ENCODE data around the gene CD59.

Gene CD59, protein sequence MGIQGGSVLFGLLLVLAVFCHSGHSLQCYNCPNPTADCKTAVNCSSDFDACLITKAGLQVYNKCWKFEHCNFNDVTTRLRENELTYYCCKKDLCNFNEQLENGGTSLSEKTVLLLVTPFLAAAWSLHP

DNA sequence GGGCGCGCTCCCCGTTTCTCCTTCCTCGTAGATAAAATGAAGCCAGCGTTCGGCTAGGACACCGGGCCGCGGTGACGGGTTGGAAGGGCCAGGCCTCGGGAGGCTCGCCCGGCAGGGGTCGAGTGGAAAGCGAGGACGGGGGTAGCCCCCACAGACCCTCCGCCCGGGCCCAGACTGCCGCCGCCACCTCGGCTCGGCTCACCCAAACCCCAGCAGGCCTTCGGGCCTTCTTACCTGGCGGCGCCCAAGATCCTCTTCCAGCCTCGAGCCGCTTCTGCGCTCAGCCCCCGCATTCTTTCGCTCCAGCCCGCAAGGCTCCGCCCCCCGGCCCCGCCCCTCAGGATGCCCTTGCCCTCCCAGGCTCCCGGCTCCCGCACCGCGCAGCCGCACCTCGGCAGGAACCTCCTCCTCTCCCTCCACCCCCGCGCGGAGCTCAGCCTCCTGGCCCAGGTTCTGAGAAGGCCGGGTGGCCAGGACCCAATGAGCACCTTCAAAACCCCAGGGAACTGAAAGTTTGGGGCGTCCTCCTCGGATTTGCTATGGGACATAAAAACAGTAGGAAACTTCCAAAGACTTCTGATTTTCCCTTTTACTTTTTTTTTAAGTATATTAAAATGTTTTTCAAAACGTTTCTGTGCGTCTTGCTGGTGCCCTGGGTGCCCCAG lies at the start of gene CD59:
CD59 (minus strand) TSS at position 276 of the 665 bp plus-strand sequence. CDS start 13,978 bp downstream, outside the sequence.
- ATAC-seq (ENCODE audit: low read depth) (peak; percentile 87), DNase-seq (ENCODE audit: low spot score) (peak; percentile 96)
- H3K4me3 ChIP-seq (ENCODE audit: severe bottlenecking): peak within 1 kb of the TSS; percentile 88
- no peaks in the 10 kb centered on the region for H3K9me3 ChIP-seq (ENCODE audit: severe bottlenecking)
- peaks cover 42% of the 10 kb centered on the region for H3K36me3 ChIP-seq (ENCODE audit: low read depth)
- no peaks in the 10 kb centered on the region for H3K27me3 ChIP-seq (ENCODE audit: insufficient read depth, poor library complexity, severe bottlenecking)
- H3K27ac ChIP-seq (ENCODE audit: poor library complexity, severe bottlenecking): peak within 1 kb of the TSS; percentile 80
- TF ChIP-seq, protein P1, sequence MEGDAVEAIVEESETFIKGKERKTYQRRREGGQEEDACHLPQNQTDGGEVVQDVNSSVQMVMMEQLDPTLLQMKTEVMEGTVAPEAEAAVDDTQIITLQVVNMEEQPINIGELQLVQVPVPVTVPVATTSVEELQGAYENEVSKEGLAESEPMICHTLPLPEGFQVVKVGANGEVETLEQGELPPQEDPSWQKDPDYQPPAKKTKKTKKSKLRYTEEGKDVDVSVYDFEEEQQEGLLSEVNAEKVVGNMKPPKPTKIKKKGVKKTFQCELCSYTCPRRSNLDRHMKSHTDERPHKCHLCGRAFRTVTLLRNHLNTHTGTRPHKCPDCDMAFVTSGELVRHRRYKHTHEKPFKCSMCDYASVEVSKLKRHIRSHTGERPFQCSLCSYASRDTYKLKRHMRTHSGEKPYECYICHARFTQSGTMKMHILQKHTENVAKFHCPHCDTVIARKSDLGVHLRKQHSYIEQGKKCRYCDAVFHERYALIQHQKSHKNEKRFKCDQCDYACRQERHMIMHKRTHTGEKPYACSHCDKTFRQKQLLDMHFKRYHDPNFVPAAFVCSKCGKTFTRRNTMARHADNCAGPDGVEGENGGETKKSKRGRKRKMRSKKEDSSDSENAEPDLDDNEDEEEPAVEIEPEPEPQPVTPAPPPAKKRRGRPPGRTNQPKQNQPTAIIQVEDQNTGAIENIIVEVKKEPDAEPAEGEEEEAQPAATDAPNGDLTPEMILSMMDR (IDR thresholded peaks at IDR 0.05; ENCODE audit: poor library complexity, severe bottlenecking): no peak
- peaks cover 35% of the 10 kb centered on the region for H3K4me1 ChIP-seq (ENCODE audit: insufficient read depth, poor library complexity, severe bottlenecking)

DNA sequence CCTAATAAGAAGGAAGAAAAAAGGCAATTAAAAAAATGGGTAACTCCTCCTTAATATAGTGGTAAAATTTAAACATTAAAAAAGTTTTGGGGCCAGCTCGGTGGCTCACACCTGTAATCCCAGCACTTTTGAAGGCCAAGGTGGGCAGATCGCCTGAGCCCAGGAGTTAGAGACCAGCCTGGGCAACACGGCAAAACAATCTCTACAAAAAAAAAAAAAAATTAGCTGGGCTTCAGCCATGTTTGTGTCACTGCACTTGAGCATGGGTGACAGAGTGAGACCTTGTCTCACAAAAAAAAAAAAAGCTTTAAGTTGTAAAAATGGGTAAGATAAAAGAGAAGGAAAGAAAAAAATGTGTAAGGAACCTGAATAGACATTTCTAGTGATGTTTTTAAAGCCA lies 49.4 kb upstream of the CD59 start:
- Histone ChIP-seq H3K9me3 (ENCODE audit: severe bottlenecking) (no peaks in the 10 kb centered on the region), H3K36me3 (ENCODE audit: low read depth) (no peaks in the 10 kb centered on the region), H3K4me3 (ENCODE audit: severe bottlenecking) (no peak overlapping the region), H3K27ac (ENCODE audit: poor library complexity, severe bottlenecking) (no peak overlapping the region), H3K27me3 (ENCODE audit: insufficient read depth, poor library complexity, severe bottlenecking) (no peaks in the 10 kb centered on the region), H3K4me1 (ENCODE audit: insufficient read depth, poor library complexity, severe bottlenecking) (no peaks in the 10 kb centered on the region)
- TF ChIP-seq, protein P1 (IDR thresholded peaks at IDR 0.05; ENCODE audit: poor library complexity, severe bottlenecking): no peak
- DNase-seq (ENCODE audit: low spot score) (no peak), ATAC-seq (ENCODE audit: low read depth) (no peak)

DNA sequence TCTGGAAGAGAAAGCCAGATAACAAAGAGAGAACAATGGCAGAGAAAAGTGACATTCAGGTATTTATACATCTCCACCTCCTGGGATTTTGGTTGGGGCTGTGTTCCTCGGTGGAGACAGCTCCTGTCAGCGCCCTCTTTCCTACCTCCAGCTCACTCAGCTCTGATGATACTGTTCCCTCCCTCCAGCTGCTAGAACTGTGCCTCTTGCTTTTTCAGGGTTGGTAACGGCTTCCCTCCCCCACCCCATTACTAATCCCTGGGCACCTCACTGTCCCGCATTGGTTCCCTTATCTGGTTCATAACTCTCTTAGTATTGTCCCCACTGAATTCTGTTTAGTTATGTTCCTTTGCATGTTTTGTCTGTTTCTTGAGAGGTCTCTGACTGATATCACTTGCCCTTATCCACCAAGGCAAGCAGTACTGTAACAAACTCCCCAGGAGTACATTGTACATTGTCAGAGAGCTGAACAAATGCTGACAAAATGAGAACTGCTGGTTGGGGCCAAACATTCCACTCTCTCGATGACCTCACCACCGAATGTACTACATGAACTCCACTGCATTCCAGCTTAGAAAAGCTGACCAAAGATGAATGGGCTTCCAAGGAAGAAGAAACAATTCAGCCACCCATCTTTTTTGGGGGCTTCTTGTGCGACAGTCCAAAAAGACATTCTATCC lies 43.8 kb upstream of the CD59 start:
- DNase-seq (ENCODE audit: low spot score) (no peak), ATAC-seq (ENCODE audit: low read depth) (no peak)
- H3K36me3 ChIP-seq (ENCODE audit: low read depth): no peaks in the 10 kb centered on the region
- TF ChIP-seq, protein P1 (IDR thresholded peaks at IDR 0.05; ENCODE audit: poor library complexity, severe bottlenecking): no peak
- H3K4me3 ChIP-seq (ENCODE audit: severe bottlenecking): no peak overlapping the region
- no peak overlapping the region for H3K27ac ChIP-seq (ENCODE audit: poor library complexity, severe bottlenecking)
- H3K27me3 ChIP-seq (ENCODE audit: insufficient read depth, poor library complexity, severe bottlenecking): no peaks in the 10 kb centered on the region
- H3K4me1 ChIP-seq (ENCODE audit: insufficient read depth, poor library complexity, severe bottlenecking): no peaks in the 10 kb centered on the region
- H3K9me3 ChIP-seq (ENCODE audit: severe bottlenecking): no peaks in the 10 kb centered on the region

DNA sequence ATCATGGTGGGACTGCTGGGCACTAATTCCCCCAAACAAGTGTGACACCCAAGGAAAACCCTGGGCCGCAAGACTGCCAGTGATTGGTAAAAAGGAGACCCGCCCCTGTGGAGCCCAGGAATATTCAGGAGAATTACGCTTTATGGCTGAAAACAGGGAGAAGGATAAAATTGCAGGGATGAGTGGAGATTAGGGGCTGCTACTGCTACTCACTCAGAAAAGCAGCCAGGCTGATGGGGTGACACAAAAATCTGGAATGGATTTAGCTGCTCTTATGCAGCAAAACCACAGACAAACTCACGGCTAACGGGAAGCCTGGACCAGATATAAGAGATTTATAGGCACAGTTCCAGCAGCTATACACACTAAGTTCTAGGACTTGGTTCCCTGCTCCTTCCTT lies 42.5 kb upstream of the CD59 start:
- no peak for DNase-seq (ENCODE audit: low spot score)
- Histone ChIP-seq H3K4me3 (ENCODE audit: severe bottlenecking) (no peak overlapping the region), H3K36me3 (ENCODE audit: low read depth) (no peaks in the 10 kb centered on the region), H3K4me1 (ENCODE audit: insufficient read depth, poor library complexity, severe bottlenecking) (no peaks in the 10 kb centered on the region), H3K27me3 (ENCODE audit: insufficient read depth, poor library complexity, severe bottlenecking) (no peaks in the 10 kb centered on the region), H3K9me3 (ENCODE audit: severe bottlenecking) (no peaks in the 10 kb centered on the region), H3K27ac (ENCODE audit: poor library complexity, severe bottlenecking) (no peak overlapping the region)
- no peak for ATAC-seq (ENCODE audit: low read depth)
- TF ChIP-seq, protein P1 (IDR thresholded peaks at IDR 0.05; ENCODE audit: poor library complexity, severe bottlenecking): no peak
